ENCODE results near the gene EGFL7.

GRCh38 chr9:136671646-136672430, 9.1 kb downstream of the EGFL7 start:
- peak; percentile 42 to 50 (median 48) for TF ChIP-seq CTCF (IDR thresholded peaks at IDR 0.05)
- no peak for TF ChIP-seq POLR2A (IDR thresholded peaks at IDR 0.05)

All from ovary (tissue), 3 donors.